HG03558 (cell line): ENCODE measurements around the gene NBPF12.
"Not testable (repeated sequence)": the region's sequence is repeated elsewhere in the genome, so short reads cannot be mapped to it uniquely, and the experiment has no call there.

ENCODE experiments used
- ATAC-seq: cut with Tn5 transposase; IDR thresholded peaks from one replicate; pipeline ENCODE4 v1.9.1; 2021; ENCODE audit warnings: moderate number of reproducible peaks; ENCODE audit not compliant: unreplicated experiment; ENCODE audit errors: extremely low read depth

The NBPF12 gene

GRCh38 chr1:146970656-146971055 is 32.5 kb downstream of the NBPF12 start:
- not testable (repeated sequence) for ATAC-seq

- ATAC-seq, result not testable (repeated sequence)
These were observed 34.6 kb downstream of the NBPF12 start for GRCh38 chr1:146972681-146973080.

- ATAC-seq, result not testable (repeated sequence)
These were observed 47.7 kb downstream of the NBPF12 start for GRCh38 chr1:146985855-146986254.

GRCh38 chr1:146986450-146986849 is 48.3 kb downstream of the NBPF12 start:
- not testable (repeated sequence) for ATAC-seq

- not testable (repeated sequence) for ATAC-seq
These were observed 49.4 kb downstream of the NBPF12 start for GRCh38 chr1:146987502-146987901.

- ATAC-seq, result not testable (repeated sequence)
These were observed 51.3 kb downstream of the NBPF12 start for GRCh38 chr1:146989455-146989854.

GRCh38 chr1:147008495-147008894 is 70.4 kb downstream of the NBPF12 start:
- ATAC-seq, result not testable (repeated sequence)

- ATAC-seq, result not testable (repeated sequence)
These were observed 88.9 kb downstream of the NBPF12 start for GRCh38 chr1:147026975-147027374.

- ATAC-seq, result not testable (repeated sequence)
These were observed 92.0 kb downstream of the NBPF12 start for GRCh38 chr1:147030066-147030653.

GRCh38 chr1:147039916-147040315 is 101.8 kb downstream of the NBPF12 start:
- ATAC-seq, result no peak

- ATAC-seq, result not testable (repeated sequence)
These were observed 104.8 kb downstream of the NBPF12 start for GRCh38 chr1:147042891-147043290.

GRCh38 chr1:147044511-147044910 is 106.4 kb downstream of the NBPF12 start:
- not testable (repeated sequence) for ATAC-seq
